Liver (tissue), 9 donors: Measurements from ENCODE around the gene TLX3. TPM values are rescaled to one million over a fixed set of nuclear protein-coding genes. Genes with fewer than 3 reads are reported as not detected.
"Not testable (repeated sequence)": the region's sequence is repeated elsewhere in the genome, so short reads cannot be mapped to it uniquely, and the experiment has no call there.

ENCODE experiments used
- DNase-seq: peaks from one replicate; pipeline ENCODE4 v3.0.0-alpha.2; 2017; ENCODE audit warnings: low spot score
- H3K27ac ChIP-seq, 2 donors: one replicate each; pipeline ENCODE4 v1.7.0; 2013; ENCODE audit warnings: inconsistent platforms in 2 of 2, low read length in 2 of 2, control low read depth in 1 of 2, low read depth in 1 of 2, mild to moderate bottlenecking in 1 of 2
- H3K27me3 ChIP-seq, 4 donors: one replicate each; pipeline versions ENCODE4 v1.6.1 to v1.7.0; 2013; ENCODE audit warnings: low read length in 3 of 4, inconsistent platforms in 1 of 4, mild to moderate bottlenecking in 1 of 4, moderate library complexity in 1 of 4; ENCODE audit not compliant: control insufficient read depth in 4 of 4, insufficient read depth in 4 of 4
- H3K36me3 ChIP-seq, 4 donors: one replicate each; pipeline versions ENCODE4 v1.6.1 to v1.7.0; 2013; ENCODE audit warnings: low read length in 3 of 4, mild to moderate bottlenecking in 3 of 4, low read depth in 1 of 4, moderate library complexity in 1 of 4; ENCODE audit not compliant: control insufficient read depth in 4 of 4, insufficient read depth in 3 of 4
- H3K4me1 ChIP-seq, 4 donors: one replicate each; pipeline versions ENCODE4 v1.6.1 to v1.7.0; 2013; ENCODE audit warnings: low read length in 3 of 4, mild to moderate bottlenecking in 3 of 4, moderate library complexity in 1 of 4; ENCODE audit not compliant: control insufficient read depth in 4 of 4, insufficient read depth in 4 of 4
- H3K4me3 ChIP-seq, 3 donors: one replicate each; pipeline versions ENCODE4 v1.6.1 to v1.7.0; 2013; ENCODE audit warnings: low read length in 3 of 3, control low read depth in 1 of 3, low read depth in 1 of 3, mild to moderate bottlenecking in 1 of 3
- H3K9ac ChIP-seq, 2 donors: one replicate each; pipeline ENCODE4 v1.7.0; 2013; ENCODE audit warnings: low read length in 2 of 2, mild to moderate bottlenecking in 2 of 2, moderate library complexity in 2 of 2, control low read depth in 1 of 2, low read depth in 1 of 2
- H3K9me3 ChIP-seq, 4 donors: one replicate each; pipeline versions ENCODE4 v1.6.1 to v1.7.0; 2013; ENCODE audit warnings: low read length in 3 of 4; ENCODE audit not compliant: control insufficient read depth in 4 of 4
- EGR1 ChIP-seq, 2 donors: IDR thresholded peaks; 2 replicates each; pipeline ENCODE4 v1.6.1; 2016 to 2018; ENCODE audit warnings: antibody characterized with exemption in 2 of 2, low read depth in 2 of 2
- FOXA1 ChIP-seq: IDR thresholded peaks from 2 replicates; pipeline ENCODE4 v1.6.1; 2016; ENCODE audit warnings: antibody characterized with exemption
- FOXA2 ChIP-seq: IDR thresholded peaks from 2 replicates; pipeline ENCODE4 v1.6.1; 2016; ENCODE audit warnings: antibody characterized with exemption
- GABPA ChIP-seq, 2 donors: IDR thresholded peaks in 1 of 2; conservative IDR thresholded peaks in 1 of 2; 2 replicates each; pipeline ENCODE4 v1.6.1; 2016; ENCODE audit warnings: antibody characterized with exemption in 2 of 2, mild to moderate bottlenecking in 1 of 2, moderate library complexity in 1 of 2
- HNF4A ChIP-seq, 2 donors: conservative IDR thresholded peaks; 2 replicates each; pipeline ENCODE4 v1.6.1; 2016; ENCODE audit warnings: antibody characterized with exemption in 2 of 2, mild to moderate bottlenecking in 2 of 2
- HNF4G ChIP-seq: IDR thresholded peaks from 2 replicates; pipeline ENCODE4 v1.6.1; 2016; ENCODE audit warnings: antibody characterized with exemption
- JUND ChIP-seq, 2 donors: IDR thresholded peaks; 2 replicates each; pipeline ENCODE4 v1.6.1; 2016; ENCODE audit warnings: antibody characterized with exemption in 2 of 2
- NR2F2 ChIP-seq: IDR thresholded peaks from 2 replicates; pipeline ENCODE4 v1.6.1; 2016; ENCODE audit warnings: antibody characterized with exemption
- RAD21 ChIP-seq, 2 donors: IDR thresholded peaks; 2 replicates each; pipeline ENCODE4 v1.6.1; 2016; ENCODE audit warnings: antibody characterized with exemption in 2 of 2, mild to moderate bottlenecking in 2 of 2
- RXRA ChIP-seq, 2 donors: IDR thresholded peaks; 2 replicates each; pipeline ENCODE4 v1.6.1; 2017 to 2018; ENCODE audit warnings: antibody characterized with exemption in 2 of 2, mild to moderate bottlenecking in 1 of 2
- SP1 ChIP-seq: IDR thresholded peaks from 2 replicates; pipeline ENCODE4 v1.6.1; 2018; ENCODE audit warnings: antibody characterized with exemption, mild to moderate bottlenecking
- TAF1 ChIP-seq: conservative IDR thresholded peaks from 2 replicates; pipeline ENCODE4 v1.6.1; 2016; ENCODE audit warnings: antibody characterized with exemption, mild to moderate bottlenecking
- YY1 ChIP-seq: IDR thresholded peaks from 2 replicates; pipeline ENCODE4 v1.6.1; 2016; ENCODE audit warnings: antibody characterized with exemption, mild to moderate bottlenecking
- WGBS: extraction: QIAGEN DNeasy Blood & Tissue Kit; methylation state at CpG from one replicate; pipeline ENCODE4 v1.1.7; 2013; 5-methylcytosine and 5-hydroxymethylcytosine counted together
- polyA plus RNA-seq, 2 donors: library from polyadenylated mRNA; stranded (reverse) in 1 of 2; unstranded in 1 of 2; fragments of 200-250 nt in 1 of 2; fragments of >200 nt in 1 of 2; fragmentation: Nextera tagmentation in 1 of 2; extraction: Ambion mirVana in 1 of 2; gene quantifications; one replicate each; pipeline versions ENCODE4 v1.2.1 to v1.2.3, GENCODE V29; 2013 to 2015
- total RNA-seq, 2 donors: library from RNA; depleted of rRNA; stranded (reverse); fragments of >200 nt; gene quantifications; one replicate each; pipeline ENCODE4 v1.2.3, GENCODE V29; 2014
- TF ChIP-seq, protein P1 (sequence below): IDR thresholded peaks from 2 replicates; pipeline ENCODE4 v1.6.1; 2016; ENCODE audit warnings: antibody characterized with exemption
- TF ChIP-seq, protein P2 (sequence below): fragments of 150-350 bp; IDR thresholded peaks from 2 replicates; pipeline ENCODE4 v1.5.1; 2017; ENCODE audit warnings: improper control_type of control experiment, low read depth, low read length; ENCODE audit not compliant: missing input control
- donor health status: healthy.
- donor health status: healthy.
- donor health status: healthy.
- donor health status: healthy.
- donor health status: healthy.

TLX3 gene
- total and polyA plus RNA-seq, 4 donors = not detected

GRCh38 chr5:171295801-171296200 lies 13.2 kb upstream of the TLX3 start:
- no peak for DNase-seq
- H3K4me1 ChIP-seq = no peaks in the 10 kb centered on the region
- 91% methylated on average over 5 of the region's 5 CpGs for WGBS
- no peak overlapping the region for H3K4me3 ChIP-seq
- peaks cover 0 to 2% (median 0%) of the 10 kb centered on the region in 4 donors for H3K36me3 ChIP-seq
- no peak overlapping the region for H3K27ac ChIP-seq
- peaks cover 0 to under 1% (median 0%) of the 10 kb centered on the region in 4 donors for H3K27me3 ChIP-seq
- TF ChIP-seq YY1 = no peak
- no peak for TF ChIP-seq FOXA2
- no peak for TF ChIP-seq HNF4A (conservative IDR thresholded peaks at IDR 0.05)
- TF ChIP-seq SP1 = no peak
- TF ChIP-seq, protein P1, sequence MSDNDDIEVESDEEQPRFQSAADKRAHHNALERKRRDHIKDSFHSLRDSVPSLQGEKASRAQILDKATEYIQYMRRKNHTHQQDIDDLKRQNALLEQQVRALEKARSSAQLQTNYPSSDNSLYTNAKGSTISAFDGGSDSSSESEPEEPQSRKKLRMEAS = no peak
- TF ChIP-seq TAF1 = no peak
- no peak for TF ChIP-seq RXRA (IDR thresholded peaks at IDR 0.05)
- no peak overlapping the region for H3K9ac ChIP-seq
- H3K9me3 ChIP-seq = no peaks in the 10 kb centered on the region

- H3K27me3 ChIP-seq, H3K36me3 ChIP-seq, H3K4me3 ChIP-seq, H3K9me3 ChIP-seq, H3K9ac ChIP-seq, H3K4me1 ChIP-seq, H3K27ac ChIP-seq, DNase-seq: not testable (repeated sequence)
- 97% methylated on average over 6 of the region's 6 CpGs for WGBS
Measured at GRCh38 chr5:171297941-171298340, 11.1 kb upstream of the TLX3 start.

GRCh38 chr5:171299228-171299627 lies 9.8 kb upstream of the TLX3 start:
- Histone ChIP-seq H3K4me1 (no peaks in the 10 kb centered on the region), H3K4me3 (no peak overlapping the region)
- 92% methylated on average over 4 of the region's 4 CpGs for whole genome bisulfite sequencing

GRCh38 chr5:171299851-171300250 lies 9.2 kb upstream of the TLX3 start:
- Histone ChIP-seq H3K36me3 (no peaks in the 10 kb centered on the region), H3K4me1 (no peaks in the 10 kb centered on the region), H3K9ac (no peak overlapping the region), H3K4me3 (no peak overlapping the region), H3K27ac (no peak overlapping the region), H3K27me3 (peaks cover 0 to 3% (median 2%) of the 10 kb centered on the region in 4 donors), H3K9me3 (no peaks in the 10 kb centered on the region)
- no peak for DNase-seq
- 84% methylated on average over 2 of the region's 2 CpGs for WGBS
- TF ChIP-seq JUND (IDR thresholded peaks at IDR 0.05) (no peak), TAF1 (no peak), SP1 (no peak), RAD21 (IDR thresholded peaks at IDR 0.05) (no peak), NR2F2 (no peak), HNF4A (conservative IDR thresholded peaks at IDR 0.05) (no peak), HNF4G (no peak), EGR1 (IDR thresholded peaks at IDR 0.05; ENCODE audit: low read depth in 2 of 2) (no peak), GABPA (IDR thresholded peaks at IDR 0.05 in 1 of 2, conservative IDR thresholded peaks at IDR 0.05 in 1 of 2) (no peak)
- TF ChIP-seq, protein P2, sequence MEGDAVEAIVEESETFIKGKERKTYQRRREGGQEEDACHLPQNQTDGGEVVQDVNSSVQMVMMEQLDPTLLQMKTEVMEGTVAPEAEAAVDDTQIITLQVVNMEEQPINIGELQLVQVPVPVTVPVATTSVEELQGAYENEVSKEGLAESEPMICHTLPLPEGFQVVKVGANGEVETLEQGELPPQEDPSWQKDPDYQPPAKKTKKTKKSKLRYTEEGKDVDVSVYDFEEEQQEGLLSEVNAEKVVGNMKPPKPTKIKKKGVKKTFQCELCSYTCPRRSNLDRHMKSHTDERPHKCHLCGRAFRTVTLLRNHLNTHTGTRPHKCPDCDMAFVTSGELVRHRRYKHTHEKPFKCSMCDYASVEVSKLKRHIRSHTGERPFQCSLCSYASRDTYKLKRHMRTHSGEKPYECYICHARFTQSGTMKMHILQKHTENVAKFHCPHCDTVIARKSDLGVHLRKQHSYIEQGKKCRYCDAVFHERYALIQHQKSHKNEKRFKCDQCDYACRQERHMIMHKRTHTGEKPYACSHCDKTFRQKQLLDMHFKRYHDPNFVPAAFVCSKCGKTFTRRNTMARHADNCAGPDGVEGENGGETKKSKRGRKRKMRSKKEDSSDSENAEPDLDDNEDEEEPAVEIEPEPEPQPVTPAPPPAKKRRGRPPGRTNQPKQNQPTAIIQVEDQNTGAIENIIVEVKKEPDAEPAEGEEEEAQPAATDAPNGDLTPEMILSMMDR = no peak

More at GRCh38 chr5:171299228-171299627, 9.8 kb upstream of the TLX3 start:
- no peak for DNase-seq
- TF ChIP-seq SP1 (no peak), JUND (IDR thresholded peaks at IDR 0.05) (no peak), HNF4A (conservative IDR thresholded peaks at IDR 0.05) (no peak), FOXA1 (no peak), FOXA2 (no peak), HNF4G (no peak)
- TF ChIP-seq, protein P2 = no peak
- Histone ChIP-seq H3K27me3 (peaks cover 0 to 3% (median 2%) of the 10 kb centered on the region in 4 donors), H3K9me3 (no peaks in the 10 kb centered on the region), H3K36me3 (peaks cover 0 to under 1% (median 0%) of the 10 kb centered on the region in 4 donors), H3K9ac (no peak overlapping the region), H3K27ac (no peak overlapping the region)
